NCI-H1694 (cell line): ENCODE measurements around the gene NKAPL.
"Not testable (repeated sequence)": the region's sequence is repeated elsewhere in the genome, so short reads cannot be mapped to it uniquely, and the experiment has no call there.

Experiments used
- DNase-seq: peaks from one replicate; lab custom pipeline; 2025; lab: John Stamatoyannopoulos, UW

The NKAPL gene

DNA sequence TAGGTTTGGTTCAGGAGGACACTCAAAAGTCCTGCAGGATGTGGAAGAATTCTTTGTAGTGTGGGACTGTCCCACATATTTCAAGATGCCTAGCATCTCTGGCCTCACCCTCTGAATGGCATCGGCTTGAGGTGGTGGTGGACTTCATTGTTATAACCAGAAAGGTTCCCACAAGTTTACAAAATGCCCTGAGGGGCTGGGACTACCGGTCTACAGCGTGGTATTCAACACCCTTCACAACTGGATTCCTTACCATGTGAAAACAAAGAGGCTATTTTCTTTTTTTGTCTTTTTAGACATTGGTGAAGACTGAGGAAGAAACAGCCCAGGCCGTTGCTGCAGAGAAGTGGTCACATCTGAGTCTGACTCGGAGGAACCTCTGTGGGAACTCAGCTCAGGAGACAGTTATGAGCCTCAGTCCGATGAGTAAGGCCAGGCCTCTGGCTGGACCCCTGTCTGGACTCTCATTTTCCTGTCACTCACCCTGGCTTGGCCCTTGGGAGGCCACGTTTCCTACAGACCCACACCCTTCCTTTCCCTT is 37.5 kb downstream of the NKAPL start:
- no peak for DNase-seq

GRCh38 chr6:28303570-28303969 is 44.5 kb downstream of the NKAPL start:
- no peak for DNase-seq

GRCh38 chr6:28306363-28306762 is 47.3 kb downstream of the NKAPL start:
- DNase-seq, result not testable (repeated sequence)
